HG02642 (cell line): ENCODE results near the gene DCDC2C.

Experiments used
- ATAC-seq: cut with Tn5 transposase; IDR thresholded peaks from one replicate; pipeline ENCODE4 v1.9.1; 2021; ENCODE audit warnings: mild to moderate bottlenecking; ENCODE audit not compliant: unreplicated experiment, poor library complexity

DCDC2C gene

DNA sequence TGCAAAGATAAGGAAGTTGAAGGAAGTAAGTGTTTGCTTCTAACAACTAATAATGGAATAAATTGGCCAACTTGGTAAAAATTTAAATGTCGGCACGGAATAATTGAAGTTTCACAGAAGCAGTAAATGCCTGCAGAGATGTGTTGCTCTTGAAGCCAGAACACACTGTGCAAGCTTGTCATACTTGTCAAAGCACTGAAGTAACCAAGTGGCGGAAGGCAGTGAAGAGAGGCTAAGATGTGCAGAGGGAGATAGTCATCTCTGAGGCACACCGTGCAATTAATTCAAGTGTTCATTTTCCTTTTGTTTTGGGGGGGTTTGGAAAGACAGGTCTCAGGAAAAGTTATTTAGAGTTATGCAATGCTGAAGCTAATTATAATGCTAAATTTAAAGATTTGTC lies 5.2 kb downstream of the DCDC2C start:
- ATAC-seq, result no peak

DNA sequence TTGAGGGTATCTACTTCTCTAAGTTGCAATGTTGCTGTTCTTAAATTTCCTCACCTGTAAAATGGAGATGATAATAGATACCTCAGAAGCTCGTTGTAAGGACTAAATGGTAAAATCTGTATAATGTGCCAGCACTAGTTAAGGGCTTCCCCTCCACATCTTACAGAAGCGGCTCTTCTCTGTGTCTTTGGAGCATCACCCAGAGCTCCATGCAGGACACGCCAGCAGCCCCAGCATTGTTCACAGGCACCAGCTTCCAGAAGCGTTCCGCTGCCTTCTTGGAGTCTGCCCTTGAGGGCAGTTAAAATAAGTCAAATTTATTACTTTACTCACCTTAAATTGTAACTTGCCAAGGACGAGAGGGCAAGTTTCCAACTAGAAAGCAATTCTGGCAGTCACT lies 5.8 kb downstream of the DCDC2C start:
- no peak for ATAC-seq

- no peak for ATAC-seq
Measured at GRCh38 chr2:3712424-3712823, 9.0 kb downstream of the DCDC2C start.

DNA sequence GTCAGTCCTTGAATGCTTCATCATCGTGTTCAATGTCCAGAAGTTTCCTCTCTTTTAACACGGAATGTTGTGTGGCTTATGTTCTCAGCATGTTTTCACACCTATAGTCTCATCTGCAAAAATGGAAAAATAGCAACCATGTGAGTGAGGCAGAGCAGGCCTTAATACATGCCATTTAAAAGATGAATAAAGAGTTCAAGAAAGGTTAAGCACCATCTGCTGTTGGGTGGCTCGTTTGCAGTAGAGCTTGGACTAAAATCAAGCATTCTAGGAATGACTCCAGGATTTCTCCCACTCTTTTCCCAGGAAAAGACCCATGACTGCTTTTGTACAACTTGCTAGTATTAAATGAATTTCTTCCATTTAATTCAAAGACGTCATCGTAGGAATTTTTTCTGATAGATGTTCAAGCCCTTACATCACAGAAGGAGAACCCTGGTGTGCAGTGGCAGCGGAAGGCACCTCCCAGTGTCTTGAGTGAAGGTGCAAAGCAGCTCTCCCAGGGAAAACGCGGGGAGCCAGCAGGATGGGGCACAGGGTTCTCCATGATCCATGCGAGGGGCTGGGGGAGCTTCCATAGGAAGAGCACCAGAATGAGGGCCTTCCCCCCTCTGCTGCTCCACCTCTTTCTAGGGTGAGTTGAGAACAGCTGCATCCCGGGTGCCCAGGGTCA lies 9.6 kb downstream of the DCDC2C start:
- ATAC-seq, result no peak

- ATAC-seq, result no peak
Measured at GRCh38 chr2:3718679-3719078, 15.3 kb downstream of the DCDC2C start.

- ATAC-seq, result no peak
Measured at GRCh38 chr2:3725002-3725401, 21.6 kb downstream of the DCDC2C start.

DNA sequence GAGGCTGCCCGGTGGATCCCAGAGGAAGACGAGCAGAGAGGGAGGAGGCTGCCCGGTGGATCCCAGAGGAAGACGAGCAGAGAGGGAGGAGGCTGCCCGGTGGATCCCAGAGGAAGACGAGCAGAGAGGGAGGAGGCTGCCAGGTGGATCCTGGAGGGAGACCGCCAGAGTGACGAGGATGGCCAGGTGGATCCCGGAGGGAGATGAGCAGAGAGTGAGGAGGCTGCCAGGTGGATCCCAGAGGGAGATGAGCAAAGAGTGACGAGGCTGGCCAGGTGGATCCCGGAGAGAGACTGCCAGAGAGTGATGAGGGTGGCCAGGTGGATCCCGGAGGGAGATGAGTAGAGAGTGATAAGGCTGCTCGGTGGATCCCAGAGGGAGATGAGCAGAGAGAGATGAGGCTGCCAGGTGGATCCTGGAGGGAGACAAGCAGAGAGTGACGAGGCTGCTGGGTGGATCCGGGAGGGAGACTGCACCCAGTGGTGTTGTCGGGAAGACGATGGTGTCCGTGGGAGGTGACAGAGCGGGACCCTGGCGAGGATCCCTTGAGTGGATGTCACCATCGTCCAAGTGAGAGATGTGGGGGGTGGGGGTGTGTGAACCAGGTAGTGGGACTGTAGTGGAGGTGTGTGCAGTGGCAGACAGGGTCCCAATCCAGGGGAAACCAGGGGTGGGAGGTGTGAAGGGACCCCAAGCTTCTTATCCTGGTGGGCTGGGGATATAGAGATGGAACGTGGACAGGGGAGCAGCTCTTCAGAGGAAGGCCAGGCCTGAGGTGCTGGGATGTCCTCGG lies 22.3 kb downstream of the DCDC2C start:
- ATAC-seq, result no peak

DNA sequence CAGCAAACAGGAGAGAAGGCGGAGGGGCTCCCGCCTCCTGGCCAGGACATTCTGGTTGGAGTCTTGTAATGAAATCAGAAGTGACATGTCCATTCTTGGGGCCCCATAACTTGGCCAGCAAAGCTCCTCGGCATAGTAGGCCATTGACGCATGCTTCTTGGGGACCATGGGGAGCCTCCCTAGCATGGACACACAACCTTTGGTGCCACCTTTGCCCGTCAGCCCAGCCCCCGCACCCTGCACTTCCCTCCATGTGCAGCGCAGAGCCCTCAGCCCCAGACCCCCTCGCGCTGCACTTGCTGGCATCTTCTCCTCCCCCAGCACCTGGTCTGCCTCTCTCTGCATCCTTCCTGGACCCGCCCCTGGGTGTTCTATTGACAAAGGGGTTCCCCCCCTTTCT lies 23.1 kb downstream of the DCDC2C start:
- no peak for ATAC-seq

GRCh38 chr2:3727397-3728045 lies 24.1 kb downstream of the DCDC2C start:
- ATAC-seq, result no peak

GRCh38 chr2:3728104-3729054 lies 25.0 kb downstream of the DCDC2C start:
- ATAC-seq, result no peak

GRCh38 chr2:3729055-3729448 lies 25.7 kb downstream of the DCDC2C start:
- no peak for ATAC-seq

- no peak for ATAC-seq
Measured at GRCh38 chr2:3729786-3730185, 26.4 kb downstream of the DCDC2C start.

GRCh38 chr2:3730646-3731045 lies 27.3 kb downstream of the DCDC2C start:
- ATAC-seq, result no peak

- no peak for ATAC-seq
Measured at GRCh38 chr2:3731829-3732228, 28.5 kb downstream of the DCDC2C start.

DNA sequence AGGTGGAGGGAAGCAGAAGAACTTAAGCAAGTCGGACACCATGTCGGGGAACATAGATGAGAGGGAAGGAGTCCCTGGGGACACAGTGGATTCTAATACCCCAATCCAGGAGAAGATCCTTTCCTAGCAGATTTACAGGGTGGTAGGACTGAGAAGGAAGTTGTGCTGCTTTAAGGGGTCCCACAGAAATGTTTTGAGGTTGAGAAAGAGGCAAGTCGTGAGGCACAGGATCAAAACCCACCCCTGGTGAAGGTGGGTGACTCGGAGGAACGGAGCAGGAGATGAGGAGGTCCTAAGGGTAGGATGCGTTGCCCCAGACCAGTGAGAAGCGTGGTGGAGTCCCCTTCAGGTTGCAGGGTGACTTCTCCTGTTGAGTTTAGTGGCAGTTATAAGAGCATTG lies 32.7 kb downstream of the DCDC2C start:
- ATAC-seq, result no peak

DNA sequence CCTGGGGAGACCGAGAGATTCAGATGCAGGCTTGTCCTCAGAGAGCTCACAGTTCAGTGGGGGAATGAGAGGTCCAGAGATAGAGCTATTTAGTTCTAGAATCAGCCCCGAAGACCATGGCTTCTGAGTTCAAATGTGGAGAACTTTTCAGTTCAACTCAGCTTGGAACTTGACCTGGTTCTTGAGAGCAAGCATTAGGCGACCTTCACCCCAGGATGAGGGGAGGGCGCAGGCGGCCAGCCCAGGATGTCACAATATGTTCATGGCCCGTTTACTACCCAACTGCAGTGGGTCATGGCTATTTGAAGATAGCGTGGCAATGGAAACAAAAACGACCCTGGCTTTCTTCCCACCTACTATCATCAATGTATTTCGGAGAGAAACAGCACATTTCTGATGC lies 33.8 kb downstream of the DCDC2C start:
- ATAC-seq, result no peak

GRCh38 chr2:3738454-3738853 lies 35.1 kb downstream of the DCDC2C start:
- ATAC-seq, result no peak

DNA sequence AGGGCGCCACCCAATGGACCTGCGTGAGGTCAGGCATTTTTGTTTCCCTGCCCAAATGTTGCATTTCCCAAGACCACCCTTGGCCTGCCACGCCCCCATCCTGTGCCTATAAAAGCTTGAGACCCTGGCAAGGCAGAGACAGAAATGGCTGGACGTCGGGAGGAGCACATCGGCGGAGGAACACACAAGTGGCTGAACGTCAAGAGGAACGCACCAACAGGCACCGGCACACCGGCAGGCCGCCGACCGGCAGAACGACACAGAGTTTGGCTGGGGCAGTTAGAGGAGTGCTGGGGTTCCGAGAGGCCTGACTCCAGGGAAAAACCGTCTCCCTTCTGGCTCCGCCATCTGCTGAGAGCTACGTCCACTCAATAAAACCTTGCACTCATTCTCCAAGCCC lies 35.9 kb downstream of the DCDC2C start:
- no peak for ATAC-seq

GRCh38 chr2:3741396-3741795 lies 38.0 kb downstream of the DCDC2C start:
- ATAC-seq, result no peak

- ATAC-seq, result no peak
Measured at GRCh38 chr2:3741867-3742602, 38.7 kb downstream of the DCDC2C start.
